Erythroblast (primary cell): ENCODE data around the gene SETD1B.

ENCODE experiments used
- GATA1 ChIP-seq: IDR thresholded peaks from 2 replicates; pipeline ENCODE4 v1.6.1; 2011; ENCODE audit warnings: low read depth, mild to moderate bottlenecking, control low read depth, low read length, moderate library complexity
- POLR2A ChIP-seq: IDR thresholded peaks from 2 replicates; pipeline ENCODE4 v1.6.1; 2011; ENCODE audit warnings: mild to moderate bottlenecking, low read length

DNA sequence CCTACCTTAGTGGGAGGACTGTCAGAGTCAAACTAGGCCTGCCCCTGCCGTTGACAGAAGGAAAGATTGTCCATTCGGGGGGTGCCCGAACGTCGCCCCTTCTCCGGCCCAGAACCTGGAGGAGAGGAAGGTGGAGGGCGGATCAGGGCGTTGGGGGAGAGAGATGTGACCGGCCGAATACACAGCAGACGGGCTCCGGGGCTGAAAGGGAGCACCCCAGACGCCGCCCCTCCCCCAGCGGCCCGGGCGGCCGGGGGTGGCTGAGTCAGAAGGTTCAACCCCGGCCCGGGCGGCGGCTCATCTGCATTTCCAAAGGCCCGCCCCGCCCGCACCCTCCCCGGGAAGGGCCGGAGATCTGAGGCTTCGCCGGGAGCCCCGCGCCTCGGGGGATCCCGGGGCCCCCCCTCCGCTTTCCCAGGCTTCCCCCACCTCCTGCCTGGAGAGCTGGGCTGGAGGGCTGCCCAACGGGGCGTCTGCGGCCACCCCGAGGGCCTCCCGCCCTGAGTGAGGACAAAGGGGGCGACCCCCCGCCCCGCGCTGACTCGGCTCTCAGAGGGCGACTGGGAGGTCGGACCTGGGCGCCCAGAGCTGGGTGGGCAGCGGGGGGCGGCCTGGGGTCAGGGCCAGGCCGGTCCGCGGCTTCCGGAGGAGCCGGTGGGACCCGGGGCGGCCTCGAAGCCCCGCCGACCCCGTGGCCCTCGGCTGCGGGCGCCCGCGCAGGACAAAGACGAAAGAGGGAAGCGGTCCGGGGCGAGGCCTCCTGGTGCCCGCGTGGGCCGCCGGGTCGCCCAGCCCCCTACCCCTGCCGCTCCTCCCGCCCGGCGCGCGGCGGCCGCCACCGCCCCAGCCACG, 3.7 kb upstream of the SETD1B start:
- peak; percentile 63 for TF ChIP-seq POLR2A
- TF ChIP-seq GATA1 = no peak
